GM18499 (cell line): ENCODE measurements around the gene ELOA.
"Not testable (repeated sequence)": the region's sequence is repeated elsewhere in the genome, so short reads cannot be mapped to it uniquely, and the experiment has no call there.

Source experiments
- ATAC-seq: cut with Tn5 transposase; IDR thresholded peaks from one replicate; pipeline ENCODE4 v1.9.1; 2021; ENCODE audit warnings: moderate number of reproducible peaks; ENCODE audit not compliant: insufficient read depth, unreplicated experiment

Gene ELOA

GRCh38 chr1:23798662-23799142 is 55.4 kb downstream of the ELOA start:
- no peak for ATAC-seq

GRCh38 chr1:23799255-23799569 is 55.9 kb downstream of the ELOA start:
- no peak for ATAC-seq

- ATAC-seq: no peak
These were observed 56.5 kb downstream of the ELOA start for GRCh38 chr1:23799570-23800399.

- no peak for ATAC-seq
These were observed 57.4 kb downstream of the ELOA start, which contains the start of gene GALE for GRCh38 chr1:23800400-23801337. GALE (minus strand) TSS chr1:23800754; CDS start chr1:23799007, 1,747 bp downstream.

- ATAC-seq: no peak
These were observed 58.1 kb downstream of the ELOA start for GRCh38 chr1:23801338-23801748.

- ATAC-seq: no peak
These were observed 58.6 kb downstream of the ELOA start for GRCh38 chr1:23801876-23802275.

GRCh38 chr1:23802809-23803342 is 59.6 kb downstream of the ELOA start:
- not testable (repeated sequence) for ATAC-seq

- no peak for ATAC-seq
These were observed 60.4 kb downstream of the ELOA start for GRCh38 chr1:23803674-23804073.

GRCh38 chr1:23804183-23804835 is 61.0 kb downstream of the ELOA start:
- no peak for ATAC-seq

GRCh38 chr1:23805025-23805424 is 61.8 kb downstream of the ELOA start:
- ATAC-seq: no peak

GRCh38 chr1:23806280-23806679 is 63.0 kb downstream of the ELOA start:
- ATAC-seq: no peak

GRCh38 chr1:23807453-23807852 is 64.2 kb downstream of the ELOA start:
- no peak for ATAC-seq

- no peak for ATAC-seq
These were observed 66.5 kb downstream of the ELOA start for GRCh38 chr1:23809751-23810171.

GRCh38 chr1:23810818-23811540 is 67.7 kb downstream of the ELOA start:
- no peak for ATAC-seq
